ENCODE data around the gene WDR20.

Gene WDR20

DNA sequence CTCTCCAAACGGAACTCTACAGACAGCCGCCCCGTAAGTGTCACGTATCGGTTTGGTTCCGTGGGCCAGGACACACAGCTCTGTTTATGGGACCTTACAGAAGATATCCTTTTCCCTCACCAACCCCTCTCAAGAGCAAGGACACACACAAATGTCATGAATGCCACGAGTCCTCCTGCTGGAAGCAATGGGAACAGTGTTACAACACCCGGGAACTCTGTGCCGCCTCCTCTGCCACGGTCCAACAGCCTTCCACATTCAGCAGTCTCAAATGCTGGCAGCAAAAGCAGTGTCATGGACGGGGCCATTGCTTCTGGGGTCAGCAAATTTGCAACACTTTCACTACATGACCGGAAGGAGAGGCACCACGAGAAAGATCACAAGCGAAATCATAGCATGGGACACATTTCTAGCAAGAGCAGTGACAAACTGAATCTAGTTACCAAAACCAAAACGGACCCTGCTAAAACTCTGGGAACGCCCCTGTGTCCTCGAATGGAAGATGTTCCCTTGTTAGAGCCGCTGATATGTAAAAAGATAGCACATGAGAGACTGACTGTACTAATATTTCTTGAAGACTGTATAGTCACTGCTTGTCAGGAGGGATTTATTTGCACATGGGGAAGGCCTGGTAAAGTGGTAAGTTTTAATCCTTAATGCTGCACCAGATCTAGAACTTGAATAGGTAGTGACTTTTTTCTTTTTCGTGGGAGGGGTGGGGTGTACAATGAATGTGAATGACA is 69.7 kb downstream of the WDR20 start:
- no peak for TF ChIP-seq CTCF (IDR thresholded peaks at IDR 0.05; ENCODE audit: extremely low read depth, missing control alignments)
- no peak for DNase-seq (ENCODE audit: low spot score)

GRCh38 chr14:102210421-102211042 is 70.8 kb downstream of the WDR20 start:
- DNase-seq (ENCODE audit: low spot score): no peak

GRCh38 chr14:102211240-102211639 is 71.5 kb downstream of the WDR20 start:
- TF ChIP-seq CTCF (IDR thresholded peaks at IDR 0.05; ENCODE audit: extremely low read depth, missing control alignments): no peak
- no peak for DNase-seq (ENCODE audit: low spot score)

More at GRCh38 chr14:102210421-102211042, 70.8 kb downstream of the WDR20 start:
- TF ChIP-seq CTCF (IDR thresholded peaks at IDR 0.05; ENCODE audit: extremely low read depth, missing control alignments): no peak

- no peak for TF ChIP-seq CTCF (IDR thresholded peaks at IDR 0.05; ENCODE audit: extremely low read depth, missing control alignments)
- DNase-seq (ENCODE audit: low spot score): no peak
These were observed 72.7 kb downstream of the WDR20 start for GRCh38 chr14:102212356-102212755.

DNA sequence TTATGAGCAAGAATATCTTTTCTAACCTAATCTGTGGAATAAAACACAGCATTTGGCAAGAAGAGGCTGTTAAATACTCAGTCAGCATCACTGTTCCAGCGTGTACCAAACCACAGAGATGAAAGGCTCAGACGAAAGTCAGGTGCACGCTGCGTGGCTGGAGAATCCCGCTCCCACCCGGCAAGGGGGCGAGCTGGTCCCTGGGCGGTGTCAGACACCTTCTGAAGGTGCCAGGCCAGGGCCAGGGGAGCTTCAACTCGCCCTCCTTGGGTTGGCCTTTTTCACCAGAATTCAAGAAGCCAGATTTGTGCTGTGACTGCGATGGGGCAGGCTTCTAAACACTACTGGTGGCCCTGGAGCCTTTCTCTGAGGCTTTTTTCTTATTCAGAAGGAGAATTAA is 73.1 kb downstream of the WDR20 start:
- no peak for TF ChIP-seq CTCF (IDR thresholded peaks at IDR 0.05; ENCODE audit: extremely low read depth, missing control alignments)

DNA sequence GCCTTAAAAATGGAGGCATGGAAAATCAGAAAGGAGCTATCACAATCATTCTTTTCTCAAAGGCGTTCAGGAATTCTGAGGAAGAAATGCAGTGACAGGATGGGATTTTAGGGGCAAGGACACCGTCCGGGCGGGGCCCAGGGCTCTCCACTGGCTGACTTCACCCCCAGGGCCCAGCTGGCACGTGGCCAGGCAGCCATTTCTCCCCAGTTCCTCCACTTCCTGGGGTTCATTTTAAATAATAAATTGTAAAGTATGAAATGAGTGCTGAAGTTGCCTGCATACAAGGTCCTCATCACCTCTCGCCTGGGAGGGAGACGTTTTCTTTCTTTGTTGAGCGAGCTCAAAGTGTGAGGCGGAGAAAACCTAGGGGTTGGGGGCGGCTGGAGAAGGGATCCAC is 73.8 kb downstream of the WDR20 start:
- TF ChIP-seq CTCF (IDR thresholded peaks at IDR 0.05; ENCODE audit: extremely low read depth, missing control alignments): no peak
- no peak for DNase-seq (ENCODE audit: low spot score)

More for the DNA sequence above, 73.1 kb downstream of the WDR20 start:
- no peak for DNase-seq (ENCODE audit: low spot score)

- DNase-seq (ENCODE audit: low spot score): no peak
- TF ChIP-seq CTCF (IDR thresholded peaks at IDR 0.05; ENCODE audit: extremely low read depth, missing control alignments): no peak
These were observed 74.4 kb downstream of the WDR20 start for GRCh38 chr14:102213984-102214658.

Measured in GM20000 (cell line).